GM18517 (cell line): ENCODE results near the gene CHST3.
"Not testable (repeated sequence)": the region's sequence is repeated elsewhere in the genome, so short reads cannot be mapped to it uniquely, and the experiment has no call there.

Source experiments
- ATAC-seq: cut with Tn5 transposase; IDR thresholded peaks from one replicate; pipeline ENCODE4 v1.9.1; 2021; ENCODE audit warnings: mild to moderate bottlenecking, moderate library complexity; ENCODE audit not compliant: unreplicated experiment

The CHST3 gene

DNA sequence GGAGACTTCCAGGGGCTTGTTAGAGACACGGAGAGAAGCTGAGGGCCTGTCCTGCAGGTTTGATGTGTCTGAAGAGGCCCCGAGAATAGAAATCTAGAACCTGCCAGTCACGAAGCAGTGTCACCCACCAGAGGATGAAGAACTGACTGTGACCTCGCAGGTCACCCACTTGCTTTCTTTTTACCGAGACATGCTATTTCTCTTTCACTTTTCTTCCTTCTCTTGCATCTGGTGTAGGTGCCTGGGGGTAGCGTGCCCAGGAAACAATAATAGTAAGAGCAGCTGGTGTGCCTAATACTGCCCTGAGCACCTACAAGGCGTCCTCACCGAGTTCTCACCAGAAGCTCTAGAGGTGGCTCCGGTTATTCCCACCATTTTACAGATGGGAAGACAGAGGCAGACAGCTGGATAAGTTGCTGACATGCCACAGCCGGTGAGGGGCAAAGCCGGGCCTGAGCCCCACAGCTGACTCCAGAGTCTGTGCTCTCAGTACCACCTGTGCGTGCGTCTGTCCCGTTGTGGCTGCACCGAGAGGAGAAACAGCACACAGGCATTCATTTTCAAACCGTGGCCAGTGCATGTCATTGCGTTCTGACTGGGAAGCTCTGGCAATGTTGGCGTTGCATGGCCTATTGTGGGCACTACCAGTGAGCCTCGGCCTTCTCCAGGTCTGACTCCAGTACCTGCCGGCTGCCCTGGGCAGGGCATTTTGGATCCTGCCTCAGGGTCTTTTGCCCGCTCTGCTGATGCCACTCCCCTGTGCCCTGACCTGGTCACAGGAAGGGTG, 7.8 kb downstream of the CHST3 start:
- ATAC-seq = peak; percentile 48

GRCh38 chr10:71972746-71973695, 8.8 kb downstream of the CHST3 start:
- ATAC-seq = no peak

- no peak for ATAC-seq
Measured at GRCh38 chr10:71973777-71974488, 9.7 kb downstream of the CHST3 start.

DNA sequence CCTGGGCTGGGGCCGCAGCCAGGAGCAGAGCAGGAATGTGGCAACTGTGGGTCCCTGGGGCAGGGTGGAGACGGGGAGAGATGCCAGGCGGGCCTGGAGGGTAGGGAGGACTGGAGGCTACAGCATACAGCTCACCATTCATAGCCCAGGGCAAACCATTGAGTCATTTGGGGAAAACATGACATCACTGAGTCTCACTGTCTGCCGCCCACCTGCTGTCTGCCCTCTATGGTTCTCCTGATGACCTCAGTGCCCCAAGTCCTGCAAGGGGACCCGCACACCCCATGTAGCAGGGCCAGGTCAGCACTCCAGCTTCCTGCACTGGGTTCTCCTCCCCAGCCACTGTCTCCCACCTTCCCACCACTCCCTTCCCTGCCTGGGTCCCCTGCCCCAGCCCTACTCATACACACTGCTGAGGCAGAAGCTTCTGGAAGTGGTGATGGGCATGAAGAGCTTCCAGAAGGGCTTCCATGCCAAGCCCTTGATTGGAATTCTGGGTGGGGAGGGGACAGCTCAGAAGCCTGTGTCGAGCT, 10.4 kb downstream of the CHST3 start:
- ATAC-seq = no peak

GRCh38 chr10:71975087-71975870, 11.1 kb downstream of the CHST3 start:
- ATAC-seq = no peak

GRCh38 chr10:71975871-71976725, 11.9 kb downstream of the CHST3 start:
- no peak for ATAC-seq

DNA sequence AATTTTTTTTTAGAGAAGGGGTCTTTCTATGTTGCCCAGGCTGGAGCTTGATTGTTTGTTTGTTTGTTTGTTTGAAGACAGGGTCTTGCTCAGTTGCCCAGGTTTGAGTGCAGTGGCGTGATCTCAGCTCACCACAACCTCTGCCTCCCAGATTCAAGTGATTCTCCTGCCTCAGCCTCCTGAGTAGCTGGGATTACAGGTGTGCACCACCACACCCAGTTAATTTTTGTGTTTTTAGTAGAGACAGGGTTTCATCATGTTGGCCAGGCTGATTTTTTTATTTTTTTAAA, 13.4 kb downstream of the CHST3 start:
- not testable (repeated sequence) for ATAC-seq

DNA sequence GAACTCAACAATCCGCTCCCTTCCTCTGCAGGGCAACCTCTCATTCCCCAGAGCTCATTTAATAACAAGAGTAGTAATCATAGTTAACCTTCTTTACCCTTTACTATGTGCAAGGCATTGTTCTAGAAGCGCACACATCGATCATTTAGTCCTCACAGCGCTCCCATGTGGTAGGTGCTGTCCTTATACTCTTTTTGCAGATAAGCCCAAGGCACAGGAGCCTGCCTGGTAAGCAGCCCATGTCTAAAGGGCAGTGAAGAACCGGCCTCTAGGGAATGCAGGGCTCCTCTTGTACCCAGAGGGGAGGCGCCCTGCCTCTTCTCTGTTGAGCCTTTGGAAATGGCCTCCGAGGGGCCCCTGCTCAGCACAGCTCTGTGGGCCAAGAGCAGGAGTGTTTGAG, 14.3 kb downstream of the CHST3 start:
- ATAC-seq = no peak

GRCh38 chr10:71978988-71979691, 14.9 kb downstream of the CHST3 start:
- no peak for ATAC-seq

GRCh38 chr10:71979692-71980062, 15.5 kb downstream of the CHST3 start:
- no peak for ATAC-seq

DNA sequence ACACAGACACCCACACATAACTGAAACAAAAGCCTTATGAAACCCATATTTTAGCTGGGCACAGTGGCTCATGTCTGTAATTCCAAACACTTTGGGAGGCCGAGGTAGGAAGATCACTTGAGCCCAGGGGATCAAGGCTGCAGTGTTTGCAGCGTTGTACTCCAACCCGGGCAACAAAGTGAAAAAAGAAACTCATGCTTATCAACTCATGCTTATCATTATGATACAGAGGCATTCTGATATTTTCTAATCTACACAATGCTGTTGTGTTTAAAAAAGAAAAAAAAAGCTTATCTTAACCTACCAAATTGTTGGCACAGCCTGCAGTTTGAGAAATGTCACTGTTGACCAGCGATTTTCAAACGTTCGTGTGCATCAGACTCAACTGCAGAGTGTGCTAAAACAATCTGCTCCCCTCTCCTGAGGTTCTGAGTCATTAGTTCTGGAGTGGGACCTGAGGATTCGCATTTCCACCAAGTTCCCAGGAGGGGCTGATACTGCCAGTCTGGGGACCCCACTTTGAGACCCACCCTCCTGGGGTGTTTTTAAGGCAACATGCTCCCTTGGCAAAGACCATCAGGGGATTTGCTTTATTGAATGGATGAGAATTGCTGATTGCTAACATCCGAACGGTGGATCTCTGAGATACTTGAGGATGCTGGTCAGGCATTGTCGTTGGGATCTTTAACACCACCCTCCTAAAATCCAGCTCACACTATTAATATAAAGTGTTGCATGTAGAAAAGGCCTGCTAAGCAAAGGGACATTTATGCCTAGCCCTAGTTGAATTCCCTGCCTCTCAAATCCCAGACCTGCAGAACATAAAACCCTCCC, 16.2 kb downstream of the CHST3 start:
- no peak for ATAC-seq

DNA sequence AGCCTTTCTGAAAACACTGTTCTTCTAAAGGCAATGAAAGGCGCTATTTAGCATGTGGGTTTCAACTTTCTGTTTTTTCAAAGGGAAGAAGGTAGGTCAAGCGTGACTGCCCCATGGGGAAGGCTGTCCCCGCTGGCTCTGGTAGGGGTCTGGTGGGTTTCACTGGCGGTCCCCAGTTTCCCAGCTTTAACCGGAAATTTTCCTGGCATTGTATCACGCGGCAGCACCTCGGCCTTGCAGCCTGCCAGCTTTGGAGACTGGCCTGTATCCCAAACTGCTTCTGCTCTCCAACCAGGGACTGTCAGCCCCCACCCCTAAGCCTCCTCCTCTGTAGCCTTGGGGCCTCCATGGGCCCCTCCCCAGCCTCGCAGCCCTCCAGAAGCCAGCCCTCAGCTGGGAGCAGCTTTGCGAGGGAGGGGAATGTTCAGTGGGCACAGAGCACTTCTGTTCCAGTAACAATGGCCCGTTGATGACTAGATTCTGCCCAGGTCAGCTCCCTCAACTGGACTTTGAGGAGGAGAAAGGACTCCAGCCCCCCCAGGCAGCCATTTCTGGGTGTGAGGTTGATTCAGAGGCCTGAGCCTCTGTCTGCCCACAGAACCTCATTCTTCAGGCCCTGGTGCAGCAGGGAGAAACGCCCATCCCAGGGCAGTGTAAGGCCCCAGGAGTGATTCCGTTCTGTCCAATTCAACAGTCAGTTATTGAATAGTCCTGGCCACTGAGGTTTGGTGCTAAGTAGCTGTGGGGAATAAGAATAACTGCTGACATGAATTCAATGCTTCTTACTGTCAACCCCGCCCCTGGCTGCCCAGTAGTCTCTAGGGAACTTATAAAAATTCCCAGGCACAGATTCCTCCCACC, 17.1 kb downstream of the CHST3 start:
- ATAC-seq = no peak

DNA sequence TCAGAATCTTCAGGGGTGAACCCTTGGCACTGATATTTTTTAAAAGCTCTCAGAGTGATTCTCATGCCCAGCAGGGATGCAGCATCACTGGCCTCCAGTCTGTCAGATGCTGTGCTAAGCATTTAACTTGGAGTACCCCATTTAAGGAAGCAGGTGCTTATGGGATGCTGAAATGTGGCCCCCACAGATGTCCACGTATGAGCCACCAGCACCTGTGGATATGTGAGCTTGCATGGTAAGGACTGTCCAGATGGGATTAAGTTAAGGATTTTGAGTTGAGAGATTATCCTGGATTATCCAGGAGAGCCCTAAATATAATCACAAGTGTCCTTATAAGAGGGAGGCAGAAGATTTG, 17.7 kb downstream of the CHST3 start:
- no peak for ATAC-seq

DNA sequence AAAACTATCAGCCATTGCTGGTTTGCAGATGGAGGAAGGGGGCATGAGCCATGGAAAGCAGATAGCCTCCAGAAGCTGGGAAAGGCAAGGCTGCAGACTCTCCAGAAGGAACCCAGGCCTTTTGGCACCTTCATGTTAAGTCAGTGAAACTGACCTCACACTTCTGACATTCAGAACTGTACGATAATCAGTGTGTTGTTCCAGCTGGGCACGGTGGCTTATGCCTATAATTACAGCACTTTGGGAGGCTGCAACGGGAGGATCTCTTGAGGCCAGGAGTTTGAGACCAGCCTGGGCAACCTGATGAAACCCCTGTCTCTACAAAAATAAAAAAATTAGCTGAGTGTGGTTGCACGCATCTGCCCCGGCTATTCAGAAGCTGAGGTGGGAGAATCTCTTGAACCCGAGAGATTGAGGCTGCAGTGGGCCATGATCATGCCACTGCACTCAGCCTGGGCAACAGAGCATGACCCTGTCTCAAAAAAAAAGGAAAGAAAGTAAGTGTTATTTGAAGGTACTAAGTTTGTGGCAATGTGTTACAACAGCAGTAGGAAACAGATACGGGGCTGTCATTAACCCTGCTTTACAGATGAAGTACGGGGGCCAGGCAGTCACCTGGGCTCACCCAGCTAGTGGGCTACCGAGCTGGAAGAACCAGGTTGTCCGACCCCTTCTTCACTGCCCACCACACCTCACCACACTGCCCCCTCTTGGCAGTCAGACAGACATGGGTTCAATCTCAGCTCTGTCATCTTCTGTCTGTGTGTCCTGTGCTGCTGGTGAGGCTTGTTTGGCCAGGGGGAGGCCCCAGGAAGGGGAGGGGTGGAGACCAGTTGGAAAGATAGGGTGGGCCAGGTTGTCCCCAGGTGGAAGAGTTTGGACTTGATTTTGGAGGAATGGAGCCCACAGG, 18.3 kb downstream of the CHST3 start:
- no peak for ATAC-seq

GRCh38 chr10:71984126-71984808, 20.1 kb downstream of the CHST3 start:
- no peak for ATAC-seq
